ENCODE results near the gene SLC4A4.

Gene SLC4A4

GRCh38 chr4:71472946-71473345 lies 134.1 kb downstream of the SLC4A4 start:
- DNase-seq (ENCODE audit: low read depth): peak; percentile 73

- DNase-seq (ENCODE audit: low read depth): no peak
Observed at GRCh38 chr4:71473541-71474240, 134.9 kb downstream of the SLC4A4 start.

GRCh38 chr4:71474731-71475130 lies 135.9 kb downstream of the SLC4A4 start:
- no peak for DNase-seq (ENCODE audit: low read depth)

GRCh38 chr4:71476240-71476639 lies 137.4 kb downstream of the SLC4A4 start:
- no peak for DNase-seq (ENCODE audit: low read depth)

GRCh38 chr4:71486550-71487343 lies 147.9 kb downstream of the SLC4A4 start:
- DNase-seq (ENCODE audit: low read depth): no peak

GRCh38 chr4:71487344-71487920 lies 148.6 kb downstream of the SLC4A4 start:
- no peak for DNase-seq (ENCODE audit: low read depth)

- DNase-seq (ENCODE audit: low read depth): no peak
Observed at GRCh38 chr4:71494539-71494938, 155.7 kb downstream of the SLC4A4 start.

GRCh38 chr4:71495454-71495853 lies 156.6 kb downstream of the SLC4A4 start:
- no peak for DNase-seq (ENCODE audit: low read depth)

GRCh38 chr4:71497078-71497477 lies 158.3 kb downstream of the SLC4A4 start:
- no peak for DNase-seq (ENCODE audit: low read depth)

- no peak for DNase-seq (ENCODE audit: low read depth)
Observed at GRCh38 chr4:71498002-71498401, 159.2 kb downstream of the SLC4A4 start.

GRCh38 chr4:71498625-71499024 lies 159.8 kb downstream of the SLC4A4 start:
- no peak for DNase-seq (ENCODE audit: low read depth)

GRCh38 chr4:71501992-71502391 lies 163.2 kb downstream of the SLC4A4 start:
- DNase-seq (ENCODE audit: low read depth): no peak

- no peak for DNase-seq (ENCODE audit: low read depth)
Observed at GRCh38 chr4:71518283-71518989, 179.6 kb downstream of the SLC4A4 start.

- no peak for DNase-seq (ENCODE audit: low read depth)
Observed at GRCh38 chr4:71520308-71520707, 181.5 kb downstream of the SLC4A4 start.

- DNase-seq (ENCODE audit: low read depth): no peak
Observed at GRCh38 chr4:71520850-71521249, 182.0 kb downstream of the SLC4A4 start.

GRCh38 chr4:71524756-71525155 lies 185.9 kb downstream of the SLC4A4 start:
- no peak for DNase-seq (ENCODE audit: low read depth)

GRCh38 chr4:71526637-71527406 lies 188.0 kb downstream of the SLC4A4 start:
- no peak for DNase-seq (ENCODE audit: low read depth)

GRCh38 chr4:71532407-71532806 lies 193.6 kb downstream of the SLC4A4 start:
- DNase-seq (ENCODE audit: low read depth): no peak

GRCh38 chr4:71533121-71533520 lies 194.3 kb downstream of the SLC4A4 start:
- DNase-seq (ENCODE audit: low read depth): no peak

- no peak for DNase-seq (ENCODE audit: low read depth)
Observed at GRCh38 chr4:71537551-71538065, 198.8 kb downstream of the SLC4A4 start.

- DNase-seq (ENCODE audit: low read depth): no peak
Observed at GRCh38 chr4:71538528-71538927, 199.7 kb downstream of the SLC4A4 start.
